Measurements from ENCODE around the gene GYS2. TPM values are rescaled to one million over a fixed set of nuclear protein-coding genes. Genes with fewer than 3 reads are reported as not detected.

GYS2 gene
- total RNA-seq, 1 donor from 2014 or later: 0.10 TPM

- no peak for DNase-seq (ENCODE audit: low spot score)
Observed at GRCh38 chr12:21553329-21553675, 51.3 kb downstream of the GYS2 start.

GRCh38 chr12:21552635-21553328 lies 51.9 kb downstream of the GYS2 start:
- DNase-seq (ENCODE audit: low spot score): no peak

GRCh38 chr12:21551841-21552465 lies 52.7 kb downstream of the GYS2 start:
- no peak for DNase-seq (ENCODE audit: low spot score)

GRCh38 chr12:21547437-21547836 lies 57.2 kb downstream of the GYS2 start:
- no peak for DNase-seq (ENCODE audit: low spot score)

- DNase-seq (ENCODE audit: low spot score): no peak
Observed at GRCh38 chr12:21546716-21547115, 57.9 kb downstream of the GYS2 start.

- no peak for DNase-seq (ENCODE audit: low spot score)
Observed at GRCh38 chr12:21545557-21545956, 59.1 kb downstream of the GYS2 start.

GRCh38 chr12:21543151-21543550 lies 61.5 kb downstream of the GYS2 start:
- no peak for DNase-seq (ENCODE audit: low spot score)

GRCh38 chr12:21542403-21542802 lies 62.2 kb downstream of the GYS2 start:
- DNase-seq (ENCODE audit: low spot score): no peak

- no peak for DNase-seq (ENCODE audit: low spot score)
Observed at GRCh38 chr12:21541773-21542172, 62.9 kb downstream of the GYS2 start.

GRCh38 chr12:21539797-21540196 lies 64.8 kb downstream of the GYS2 start:
- DNase-seq (ENCODE audit: low spot score): no peak

GRCh38 chr12:21538061-21538653 lies 66.5 kb downstream of the GYS2 start:
- DNase-seq (ENCODE audit: low spot score): no peak

- no peak for DNase-seq (ENCODE audit: low spot score)
Observed at GRCh38 chr12:21529456-21529855, 75.2 kb downstream of the GYS2 start.

GRCh38 chr12:21528953-21529352 lies 75.7 kb downstream of the GYS2 start:
- DNase-seq (ENCODE audit: low spot score): no peak

GRCh38 chr12:21527451-21528180 lies 77.0 kb downstream of the GYS2 start:
- no peak for DNase-seq (ENCODE audit: low spot score)

- DNase-seq (ENCODE audit: low spot score): no peak
Observed at GRCh38 chr12:21526721-21527345, 77.8 kb downstream of the GYS2 start.

- no peak for DNase-seq (ENCODE audit: low spot score)
Observed at GRCh38 chr12:21526053-21526452, 78.6 kb downstream of the GYS2 start, which contains the start of gene SPX. SPX (plus strand) TSS chr12:21526296; CDS start chr12:21526473, 177 bp downstream.

GRCh38 chr12:21523148-21523547 lies 81.5 kb downstream of the GYS2 start:
- DNase-seq (ENCODE audit: low spot score): no peak

GRCh38 chr12:21521541-21521940 lies 83.1 kb downstream of the GYS2 start:
- DNase-seq (ENCODE audit: low spot score): no peak

GRCh38 chr12:21518451-21518850 lies 86.2 kb downstream of the GYS2 start:
- no peak for DNase-seq (ENCODE audit: low spot score)

GRCh38 chr12:21516281-21516680 lies 88.4 kb downstream of the GYS2 start:
- no peak for DNase-seq (ENCODE audit: low spot score)

GRCh38 chr12:21509768-21510167 lies 94.9 kb downstream of the GYS2 start:
- DNase-seq (ENCODE audit: low spot score): no peak

GRCh38 chr12:21507849-21508248 lies 96.8 kb downstream of the GYS2 start:
- no peak for DNase-seq (ENCODE audit: low spot score)

Data from mesenteric fat pad (tissue), 1 donor.